Sigmoid colon (tissue), 4 donors: ENCODE data around the gene ARHGAP6.

Experiments used
- CTCF ChIP-seq, 4 experiments: fragments of 450-650 bp in 3 of 4; fragments of 200-600 bp in 1 of 4; IDR thresholded peaks; one replicate each; pipeline ENCODE4 v1.5.1; 2016 to 2019; ENCODE audit warnings: antibody characterized with exemption in 4 of 4, mild to moderate bottlenecking in 3 of 4, moderate library complexity in 2 of 4
- EP300 ChIP-seq, 4 donors: sonication (generic); formaldehyde crosslinking; IDR thresholded peaks; one replicate each; pipeline ENCODE4 v1.6.1; 2017; ENCODE audit warnings: antibody characterized with exemption in 4 of 4
- POLR2A ChIP-seq, 2 donors: fragments of 450-650 bp; IDR thresholded peaks; one replicate each; pipeline ENCODE4 v1.6.1; 2016; ENCODE audit warnings: antibody characterized with exemption in 2 of 2, mild to moderate bottlenecking in 2 of 2, moderate library complexity in 2 of 2
- POLR2AphosphoS5 ChIP-seq, 4 donors: sonication (generic); formaldehyde crosslinking; IDR thresholded peaks; one replicate each; pipeline ENCODE4 v1.6.1; 2017; ENCODE audit warnings: antibody characterized with exemption in 4 of 4

- TF ChIP-seq CTCF (IDR thresholded peaks at IDR 0.05) (no peak), POLR2A (IDR thresholded peaks at IDR 0.05) (no peak), POLR2AphosphoS5 (IDR thresholded peaks at IDR 0.05) (no peak), EP300 (IDR thresholded peaks at IDR 0.05) (no peak)
Measured at GRCh38 chrX:11551151-11551550, 114.6 kb downstream of the ARHGAP6 start.
